ENCODE data around the gene TNFRSF11A.

- TF ChIP-seq CTCF (IDR thresholded peaks at IDR 0.05; ENCODE audit: borderline replicate concordance, extremely low read depth, low read length, poor library complexity, severe bottlenecking): no peak
- no peak for TF ChIP-seq EZH2 (IDR thresholded peaks at IDR 0.05; ENCODE audit: borderline replicate concordance, low read depth, low read length, severe bottlenecking)
Observed at GRCh38 chr18:62386091-62386490, 61.0 kb downstream of the TNFRSF11A start.
